NCI-H446 (cell line): ENCODE results near the gene HYCC1.

Source experiments
- DNase-seq, 2 experiments: peaks; one replicate each; lab custom pipeline; 2025; lab: John Stamatoyannopoulos, UW

Gene HYCC1

GRCh38 chr7:23016345-23017253 is 2.7 kb upstream of the HYCC1 start:
- DNase-seq, result no peak

- DNase-seq, result no peak
Measured at GRCh38 chr7:23014681-23015080, 751 bp upstream of the HYCC1 start.

- DNase-seq, result no peak
Measured at GRCh38 chr7:23012908-23013714, 819 bp downstream of the HYCC1 start.

GRCh38 chr7:23012186-23012585 is 1.7 kb downstream of the HYCC1 start:
- no peak for DNase-seq

- no peak for DNase-seq
Measured at GRCh38 chr7:23011222-23011924, 2.6 kb downstream of the HYCC1 start.

GRCh38 chr7:23009303-23009702 is 4.6 kb downstream of the HYCC1 start:
- DNase-seq, result no peak

GRCh38 chr7:23004247-23004520 is 9.7 kb downstream of the HYCC1 start:
- no peak for DNase-seq

- DNase-seq, result no peak
Measured at GRCh38 chr7:23003505-23004246, 10.3 kb downstream of the HYCC1 start.

- DNase-seq, result no peak
Measured at GRCh38 chr7:23002698-23003097, 11.2 kb downstream of the HYCC1 start.

GRCh38 chr7:23001610-23002009 is 12.3 kb downstream of the HYCC1 start:
- no peak for DNase-seq

GRCh38 chr7:23000597-23001360 is 13.2 kb downstream of the HYCC1 start:
- no peak for DNase-seq

GRCh38 chr7:22998519-22998896 is 15.4 kb downstream of the HYCC1 start:
- DNase-seq, result peak in 1 of 2 experiments; percentile 62

GRCh38 chr7:22997871-22998518 is 15.9 kb downstream of the HYCC1 start:
- no peak for DNase-seq

GRCh38 chr7:22996470-22996869 is 17.5 kb downstream of the HYCC1 start:
- DNase-seq, result no peak

GRCh38 chr7:22995011-22995410 is 18.9 kb downstream of the HYCC1 start:
- no peak for DNase-seq

GRCh38 chr7:22992874-22993840 is 20.8 kb downstream of the HYCC1 start:
- no peak for DNase-seq

- no peak for DNase-seq
Measured at GRCh38 chr7:22990588-22990949, 23.4 kb downstream of the HYCC1 start.

GRCh38 chr7:22989643-22990587 is 24.0 kb downstream of the HYCC1 start:
- no peak for DNase-seq
